ENCODE results near the gene DNAJC4. TPM values are rescaled to one million over a fixed set of nuclear protein-coding genes. Genes with fewer than 3 reads are reported as not detected.

The DNAJC4 gene
- total RNA-seq, 1 donor from 2014 or later = 39.1 TPM

GRCh38 chr11:64185175-64185692 is 45.1 kb upstream of the DNAJC4 start:
- no peak for DNase-seq (ENCODE audit: low spot score, unreplicated experiment)
- H3K4me3 Mint-ChIP-seq (ENCODE audit: low read depth) = no peak overlapping the region
- no peaks in the 10 kb centered on the region for H3K9me3 Mint-ChIP-seq (ENCODE audit: low read depth)
- H3K27ac Mint-ChIP-seq = peak overlapping the region; percentile 98
- TF ChIP-seq CTCF (IDR thresholded peaks at IDR 0.05; ENCODE audit: unreplicated experiment) = peak; percentile 22
- H3K27me3 Mint-ChIP-seq = no peaks in the 10 kb centered on the region
- H3K36me3 Mint-ChIP-seq (ENCODE audit: insufficient read depth) = peaks cover 3% of the 10 kb centered on the region
- peaks cover 21% of the 10 kb centered on the region for H3K4me1 Mint-ChIP-seq (ENCODE audit: low read depth)

GRCh38 chr11:64185693-64186491 is 44.5 kb upstream of the DNAJC4 start, which contains the start of gene STIP1:
STIP1 (plus strand) TSS chr11:64186171; CDS start chr11:64186262, 91 bp downstream.
- H3K4me3 Mint-ChIP-seq (ENCODE audit: low read depth) = no peak within 1 kb of the TSS
- peak; percentile 98 for DNase-seq (ENCODE audit: low spot score, unreplicated experiment)
- no peaks in the 10 kb centered on the region for H3K9me3 Mint-ChIP-seq (ENCODE audit: low read depth)
- no peaks in the 10 kb centered on the region for H3K27me3 Mint-ChIP-seq
- peaks cover 5% of the 10 kb centered on the region for H3K36me3 Mint-ChIP-seq (ENCODE audit: insufficient read depth)
- peak within 1 kb of the TSS; percentile 98 for H3K27ac Mint-ChIP-seq
- TF ChIP-seq CTCF (IDR thresholded peaks at IDR 0.05; ENCODE audit: unreplicated experiment) = no peak
- peaks cover 23% of the 10 kb centered on the region for H3K4me1 Mint-ChIP-seq (ENCODE audit: low read depth)

GRCh38 chr11:64186492-64187165 is 43.7 kb upstream of the DNAJC4 start:
- peaks cover 5% of the 10 kb centered on the region for H3K36me3 Mint-ChIP-seq (ENCODE audit: insufficient read depth)
- no peak for TF ChIP-seq CTCF (IDR thresholded peaks at IDR 0.05; ENCODE audit: unreplicated experiment)
- peaks cover 20% of the 10 kb centered on the region for H3K4me1 Mint-ChIP-seq (ENCODE audit: low read depth)
- H3K9me3 Mint-ChIP-seq (ENCODE audit: low read depth) = no peaks in the 10 kb centered on the region
- H3K4me3 Mint-ChIP-seq (ENCODE audit: low read depth) = no peak overlapping the region
- H3K27me3 Mint-ChIP-seq = no peaks in the 10 kb centered on the region
- H3K27ac Mint-ChIP-seq = no peak overlapping the region
- DNase-seq (ENCODE audit: low spot score, unreplicated experiment) = no peak

GRCh38 chr11:64192434-64192833 is 37.9 kb upstream of the DNAJC4 start:
- TF ChIP-seq CTCF (IDR thresholded peaks at IDR 0.05; ENCODE audit: unreplicated experiment) = no peak
- Mint-ChIP-seq H3K4me3 (ENCODE audit: low read depth) (no peak overlapping the region), H3K4me1 (ENCODE audit: low read depth) (peaks cover 9% of the 10 kb centered on the region), H3K36me3 (ENCODE audit: insufficient read depth) (peaks cover 30% of the 10 kb centered on the region), H3K27ac (peak overlapping the region; percentile 49), H3K9me3 (ENCODE audit: low read depth) (no peaks in the 10 kb centered on the region), H3K27me3 (no peaks in the 10 kb centered on the region)
- DNase-seq (ENCODE audit: low spot score, unreplicated experiment) = no peak

GRCh38 chr11:64196626-64197025 is 33.7 kb upstream of the DNAJC4 start:
- no peaks in the 10 kb centered on the region for H3K4me1 Mint-ChIP-seq (ENCODE audit: low read depth)

More at GRCh38 chr11:64196626-64197025, 33.7 kb upstream of the DNAJC4 start:
- H3K9me3 Mint-ChIP-seq (ENCODE audit: low read depth) = no peaks in the 10 kb centered on the region
- no peak for DNase-seq (ENCODE audit: low spot score, unreplicated experiment)
- no peak overlapping the region for H3K27ac Mint-ChIP-seq
- no peak overlapping the region for H3K4me3 Mint-ChIP-seq (ENCODE audit: low read depth)
- peaks cover 34% of the 10 kb centered on the region for H3K36me3 Mint-ChIP-seq (ENCODE audit: insufficient read depth)
- no peaks in the 10 kb centered on the region for H3K27me3 Mint-ChIP-seq
- no peak for TF ChIP-seq CTCF (IDR thresholded peaks at IDR 0.05; ENCODE audit: unreplicated experiment)

All from progenitor cell of endocrine pancreas (in vitro differentiated cells).